K562 (cell line): ENCODE measurements around the gene YEATS2. TPM values are rescaled to one million over a fixed set of nuclear protein-coding genes. Genes with fewer than 3 reads are reported as not detected.
A peak's percentile ranks its signal among the peaks of the same experiment; 100 is the strongest.

Experiments used
- ATAC-seq: fragments of 200-7000 bp; cut with Tn5 transposase; 3 replicates; pipeline ENCODE4 v1.9.1; 2020; ENCODE audit warnings: moderate library complexity
- BruUV-seq: library from RNA; stranded (reverse); fragments of 400-500 nt; replicated peaks from 2 replicates; lab custom pipeline; 2021; lab: Mats Ljungman, UMichigan
- CTCF ChIA-PET: fragments of 300-600 bp; formaldehyde crosslinking; extraction: SDS; loops from one replicate; lab custom pipeline; 2021; ENCODE audit warnings: low intra/inter-chr PET ratio; lab: Yijun Ruan, JAX
- POLR2A ChIA-PET: fragments of 300-600, 350-650 bp; sonication (Branson Sonifier 250); formaldehyde crosslinking; extraction: SDS; loops from one replicate; lab custom pipeline; 2021; ENCODE audit warnings: antibody characterized with exemption, inconsistent platforms; lab: Yijun Ruan, JAX
- DNase-seq, 4 experiments: peaks; one replicate each; pipeline versions ENCODE4 v3.0.0 to v3.0.0-alpha.2; 2011 to 2018; ENCODE audit warnings: low spot score in 3 of 4, mixed read lengths in 3 of 4; ENCODE audit errors: extremely low read depth in 1 of 4
- FAIRE-seq: peaks from 2 replicates; lab custom pipeline; 2011; peaks lifted over from hg19 to GRCh38; lab: Jason Lieb, UNC
- H2AFZ ChIP-seq: 2 replicates; pipeline ENCODE4 v1.6.0; 2011; ENCODE audit warnings: low read depth, low read length, control low read depth, inconsistent platforms
- H3K27ac ChIP-seq: fragments of 200-600 bp; 3 replicates; pipeline ENCODE4 v1.8.0; 2011; ENCODE audit warnings: low read depth, mild to moderate bottlenecking, control low read depth, inconsistent platforms, low read length, moderate library complexity, mixed read lengths; ENCODE audit errors: extremely low read depth
- H3K27me3 ChIP-seq, 2 experiments: fragments of 300-600 bp in 1 of 2; 2 replicates in 1 of 2; 3 replicates in 1 of 2; pipeline versions ENCODE4 v1.6.0 to v1.8.0; 2011; ENCODE audit warnings: inconsistent platforms in 2 of 2, low read length in 2 of 2, mild to moderate bottlenecking in 1 of 2, mixed read lengths in 1 of 2, moderate library complexity in 1 of 2; ENCODE audit not compliant: control insufficient read depth in 2 of 2, insufficient read depth in 2 of 2
- H3K36me3 ChIP-seq: fragments of 300-600 bp; 3 replicates; pipeline ENCODE4 v1.8.0; 2011; ENCODE audit warnings: mild to moderate bottlenecking, low read length, inconsistent platforms; ENCODE audit not compliant: control insufficient read depth, insufficient read depth
- H3K4me1 ChIP-seq, 2 experiments: fragments of 200-600 bp in 1 of 2; replicated peaks in 1 of 2; 2 replicates in 1 of 2; 3 replicates in 1 of 2; pipeline versions ENCODE4 v1.5.1 to v1.8.0; 2011; ENCODE audit warnings: inconsistent platforms in 2 of 2, low read length in 2 of 2, mild to moderate bottlenecking in 1 of 2, mixed read lengths in 1 of 2, moderate library complexity in 1 of 2; ENCODE audit not compliant: control insufficient read depth in 2 of 2, insufficient read depth in 2 of 2
- H3K4me2 ChIP-seq: 2 replicates; pipeline ENCODE4 v1.6.1; 2011; ENCODE audit warnings: low read length, control low read depth, inconsistent platforms, mixed read lengths; ENCODE audit not compliant: insufficient read depth
- H3K4me3 ChIP-seq: fragments of 200-600 bp; sonication (generic), shearing (Covaris generic); 2 replicates; pipeline ENCODE4 v1.5.1; 2016; ENCODE audit warnings: control low read depth, inconsistent platforms
- H3K79me2 ChIP-seq: fragments of 200-600 bp; 3 replicates; pipeline ENCODE4 v1.8.0; 2011; ENCODE audit warnings: low read length, inconsistent platforms; ENCODE audit not compliant: control insufficient read depth, insufficient read depth
- H3K9ac ChIP-seq, 2 experiments: 2 replicates each; pipeline versions ENCODE4 v1.6.0 to v1.6.1; 2011; ENCODE audit warnings: low read depth in 2 of 2, low read length in 2 of 2, control low read depth in 1 of 2, inconsistent platforms in 1 of 2, mild to moderate bottlenecking in 1 of 2, mixed read lengths in 1 of 2; ENCODE audit not compliant: insufficient read depth in 1 of 2
- H3K9me1 ChIP-seq: one replicate; pipeline ENCODE4 v1.6.0; 2011; ENCODE audit warnings: inconsistent platforms, mild to moderate bottlenecking, low read length, moderate library complexity; ENCODE audit not compliant: control insufficient read depth, insufficient read depth
- H3K9me3 ChIP-seq: replicated peaks from 2 replicates; pipeline ENCODE4 v1.5.1; 2011; ENCODE audit warnings: low read depth, low read length, inconsistent platforms; ENCODE audit not compliant: control insufficient read depth, insufficient read depth
- H4K20me1 ChIP-seq: replicated peaks from 2 replicates; pipeline ENCODE4 v1.6.1; 2011; ENCODE audit warnings: low read length, inconsistent platforms, mixed read lengths; ENCODE audit not compliant: control insufficient read depth, insufficient read depth
- CHD2 ChIP-seq: IDR thresholded peaks from 2 replicates; pipeline ENCODE4 v1.6.1; 2011; ENCODE audit warnings: low read depth, low read length
- EGR1 ChIP-seq: fragments of 450-650 bp; conservative IDR thresholded peaks from 2 replicates; pipeline ENCODE4 v1.6.1; 2017; ENCODE audit warnings: mild to moderate bottlenecking
- ELK1 ChIP-seq: sonication (generic); formaldehyde crosslinking; IDR thresholded peaks from 2 replicates; pipeline ENCODE4 v1.8.1; 2022; ENCODE audit warnings: missing genetic modification reagents
- FUS ChIP-seq: fragments of 200-400 bp; formaldehyde crosslinking; optimal IDR thresholded peaks from 2 replicates; pipeline ENCODE3; 2017; ENCODE audit warnings: low read depth, low read length
- KDM4B ChIP-seq, 2 experiments: fragments of 450-650 bp in 1 of 2; sonication (generic) in 1 of 2; IDR thresholded peaks; 2 replicates each; pipeline ENCODE4 v1.6.1; 2016 to 2017; ENCODE audit warnings: borderline replicate concordance in 2 of 2, antibody characterized with exemption in 1 of 2, low read depth in 1 of 2, mild to moderate bottlenecking in 1 of 2
- RNF219 ChIP-seq: fragments of 250-450 bp; sonication (Bioruptor Pico); IDR thresholded peaks from 2 replicates; pipeline ENCODE4 v1.5.0; 2022; ENCODE audit warnings: mild to moderate bottlenecking
- SLC30A9 ChIP-seq: fragments of 250-450 bp; sonication (Bioruptor Pico); IDR thresholded peaks from 2 replicates; pipeline ENCODE4 v1.8.0; 2022; ENCODE audit warnings: mild to moderate bottlenecking, moderate library complexity
- ZNF197 ChIP-seq: fragments of 200-800 bp; sonication (Bioruptor generic); IDR thresholded peaks from 2 replicates; pipeline ENCODE4 v1.6.1; 2016; ENCODE audit warnings: low read depth, missing genetic modification characterization, missing compliant biosample characterization
- ZNF212 ChIP-seq: fragments of 450-650 bp; formaldehyde crosslinking; IDR thresholded peaks from 2 replicates; pipeline ENCODE4 v1.4.0; 2020; ENCODE audit warnings: mild to moderate bottlenecking
- ZNF395 ChIP-seq: fragments of 200-800 bp; sonication (Bioruptor generic); IDR thresholded peaks from 2 replicates; pipeline ENCODE4 v1.6.1; 2017; ENCODE audit warnings: missing genetic modification characterization, missing compliant biosample characterization
- ZNF398 ChIP-seq: fragments of 250-450 bp; sonication (Bioruptor Pico); IDR thresholded peaks from 2 replicates; pipeline ENCODE4 v1.8.0; 2021; ENCODE audit warnings: moderate library complexity, mild to moderate bottlenecking, inconsistent platforms
- ZNF586 ChIP-seq: fragments of 450-650 bp; formaldehyde crosslinking; conservative IDR thresholded peaks from 2 replicates; pipeline ENCODE4 v1.4.0; 2020; ENCODE audit warnings: mild to moderate bottlenecking, moderate library complexity
- WGBS: fragments of 100-300 bp; shearing (Covaris generic); methylation state at CpG from one replicate; pipeline ENCODE4 v1.1.6; 2016; ENCODE audit warnings: low coverage, mixed read lengths; ENCODE audit not compliant: insufficient coverage; ENCODE audit errors: missing lambda C conversion rate; 5-methylcytosine and 5-hydroxymethylcytosine counted together
- in situ Hi-C: fragments of 300-500 bp; cut with MboI; formaldehyde crosslinking; loops from 4 replicates; pipeline ENCODE4 v1.15.0; 2018; ENCODE audit warnings: inconsistent platforms, mixed read lengths
- intact Hi-C: fragments of 100-400 bp; cut with micrococcal nuclease; formaldehyde crosslinking; loops from 2 replicates; pipeline ENCODE4 v1.14.2; 2022
- polyA plus RNA-seq, 8 experiments: library from polyadenylated mRNA; depleted of rRNA in 4 of 8; stranded (reverse) in 5 of 8; unstranded in 3 of 8; fragments of >200 nt; fragmentation: Nextera tagmentation in 2 of 8; fragmentation: Illumina TruSeq in 1 of 8; extraction: Ambion mirVana in 2 of 8; extraction: Trizol in 1 of 8; gene quantifications; 2 replicates each; pipeline versions ENCODE4 v1.2.1 to v1.2.3, GENCODE V29; 2011 to 2014; ENCODE audit warnings: inconsistent platforms in 1 of 8, missing spikeins in 1 of 8
- total RNA-seq, 7 experiments: library from RNA; depleted of rRNA in 6 of 7; stranded (reverse); fragments of >200 nt in 6 of 7; fragmentation: Illumina TruSeq in 2 of 7; extraction: Trizol in 2 of 7; gene quantifications; 2 replicates each; pipeline versions ENCODE4 v1.2.1 to v1.2.3, GENCODE V29; 2011 to 2021; ENCODE audit warnings: low replicate concordance in 1 of 7

YEATS2 gene
- total and polyA plus RNA-seq, 9 of the 15 experiments (the other 6 are each of a cell fraction or from before 2014, with no cell fraction given), result 1.8 to 35.2 (median 19.0) TPM

GRCh38 chr3:183837390-183837789, 139.8 kb downstream of the YEATS2 start:
- no peaks in the 10 kb centered on the region for H4K20me1 ChIP-seq
- no peak overlapping the region for H3K27ac ChIP-seq
- TF ChIP-seq ZNF197 (CRISPR knock-in tag) (no peak), ZNF395 (CRISPR knock-in tag) (no peak), ZNF398 (CRISPR knock-in tag) (no peak), ELK1 (CRISPR knock-in tag) (no peak), ZNF586 (CRISPR knock-in tag) (no peak), KDM4B (IDR thresholded peaks at IDR 0.05; ENCODE audit: borderline replicate concordance in 2 of 2, low read depth in 1 of 2) (no peak), SLC30A9 (CRISPR knock-in tag) (no peak), RNF219 (CRISPR knock-in tag) (no peak), CHD2 (no peak), ZNF212 (CRISPR knock-in tag) (no peak), EGR1 (no peak), FUS (no peak)
- no peaks in the 10 kb centered on the region for H3K27me3 ChIP-seq
- WGBS, result 81% methylated on average over 9 of the region's 9 CpGs
- H3K4me1 ChIP-seq, result no peaks in the 10 kb centered on the region
- no peak overlapping the region for H3K4me3 ChIP-seq
- H3K4me2 ChIP-seq, result no peak overlapping the region
- H3K9me3 ChIP-seq, result no peaks in the 10 kb centered on the region
- ChIA-PET POLR2A (interaction anchor here (0.6 kb wide), 1 partner anchor 389 kb away, joined by 3 read pairs; no protein-coding TSS in a partner anchor), CTCF (no interaction called here)
- intact Hi-C loops (no loop called here), in situ Hi-C loops (no loop called here)
- no peak for FAIRE-seq
- no peak for DNase-seq
- H3K36me3 ChIP-seq, result peaks cover 62% of the 10 kb centered on the region
- H2AFZ ChIP-seq, result no peak overlapping the region
- BruUV-seq, result no TSS peak
- H3K79me2 ChIP-seq, result no peaks in the 10 kb centered on the region
- 0 out of 4 replicates have a peak overlapping the region, but pooled peaks of 1 of the 2 experiments have one; percentile 31 for H3K9ac ChIP-seq
- no peak for ATAC-seq
- no peaks in the 10 kb centered on the region for H3K9me1 ChIP-seq
